Measurements from ENCODE around the gene NECTIN1. TPM values are rescaled to one million over a fixed set of nuclear protein-coding genes. Genes with fewer than 3 reads are reported as not detected.

The NECTIN1 gene
- total RNA-seq, 1 donor = 7.8 TPM

- TF ChIP-seq CTCF (IDR thresholded peaks at IDR 0.05; ENCODE audit: insufficient read depth, low read length) = no peak
- DNase-seq (ENCODE audit: low read depth) = no peak
- H3K4me3 ChIP-seq (ENCODE audit: low read depth, low read length) = no peak overlapping the region
Measured at GRCh38 chr11:119749006-119749565, 20.1 kb upstream of the NECTIN1 start.

GRCh38 chr11:119747868-119748660, 19.1 kb upstream of the NECTIN1 start:
- TF ChIP-seq CTCF (IDR thresholded peaks at IDR 0.05; ENCODE audit: insufficient read depth, low read length) = no peak
- no peak for DNase-seq (ENCODE audit: low read depth)
- H3K4me3 ChIP-seq (ENCODE audit: low read depth, low read length) = no peak overlapping the region

- no peak for TF ChIP-seq CTCF (IDR thresholded peaks at IDR 0.05; ENCODE audit: insufficient read depth, low read length)
- DNase-seq (ENCODE audit: low read depth) = no peak
- H3K4me3 ChIP-seq (ENCODE audit: low read depth, low read length) = no peak overlapping the region
Measured at GRCh38 chr11:119745776-119746535, 17.0 kb upstream of the NECTIN1 start.

- H3K4me3 ChIP-seq (ENCODE audit: low read depth, low read length) = no peak overlapping the region
- no peak for TF ChIP-seq CTCF (IDR thresholded peaks at IDR 0.05; ENCODE audit: insufficient read depth, low read length)
- DNase-seq (ENCODE audit: low read depth) = no peak
Measured at GRCh38 chr11:119745112-119745511, 16.1 kb upstream of the NECTIN1 start.

GRCh38 chr11:119744577-119744976, 15.6 kb upstream of the NECTIN1 start:
- H3K4me3 ChIP-seq (ENCODE audit: low read depth, low read length) = no peak overlapping the region
- no peak for DNase-seq (ENCODE audit: low read depth)
- no peak for TF ChIP-seq CTCF (IDR thresholded peaks at IDR 0.05; ENCODE audit: insufficient read depth, low read length)

- no peak overlapping the region for H3K4me3 ChIP-seq (ENCODE audit: low read depth, low read length)
- no peak for TF ChIP-seq CTCF (IDR thresholded peaks at IDR 0.05; ENCODE audit: insufficient read depth, low read length)
- no peak for DNase-seq (ENCODE audit: low read depth)
Measured at GRCh38 chr11:119743006-119743405, 14.0 kb upstream of the NECTIN1 start.
